Head of caudate nucleus (tissue), 42 donors: Measurements from ENCODE around the gene INSIG2.
A peak's percentile ranks its signal among the peaks of the same experiment; 100 is the strongest.

Experiments
- DNase-seq, 42 donors: peaks; one replicate each; pipeline versions ENCODE4 v3.0.0 to v3.0.0-alpha.2; 2020 to 2021; ENCODE audit warnings: mixed read lengths in 7 of 42
- intact Hi-C: fragments of 100-400 bp; cut with DNase I; formaldehyde crosslinking; loops from one replicate; pipeline ENCODE4 v1.15.0; 2022

INSIG2 gene

GRCh38 chr2:118120401-118120780 is 32.1 kb downstream of the INSIG2 start:
- DNase-seq, result no peak
- intact Hi-C loops, result no loop called here

GRCh38 chr2:118121101-118121500 is 32.8 kb downstream of the INSIG2 start:
- intact Hi-C loops, result no loop called here
- DNase-seq, result no peak

- intact Hi-C loops, result no loop called here
- no peak for DNase-seq
Observed at GRCh38 chr2:118121986-118122524, 33.8 kb downstream of the INSIG2 start.

- no peak for DNase-seq
- intact Hi-C loops, result no loop called here
Observed at GRCh38 chr2:118122594-118123281, 34.5 kb downstream of the INSIG2 start.

GRCh38 chr2:118123561-118124232 is 35.4 kb downstream of the INSIG2 start:
- no peak for DNase-seq
- intact Hi-C loops, result no loop called here

GRCh38 chr2:118124288-118124891 is 36.1 kb downstream of the INSIG2 start:
- DNase-seq, result peak in 15 of 42 donors; percentile 5 to 44 (median 15)
- intact Hi-C loops, result no loop called here

GRCh38 chr2:118127250-118127649 is 39.0 kb downstream of the INSIG2 start:
- intact Hi-C loops, result no loop called here

GRCh38 chr2:118128826-118129225 is 40.6 kb downstream of the INSIG2 start:
- no peak for DNase-seq
- intact Hi-C loops, result no loop called here

More at GRCh38 chr2:118127250-118127649, 39.0 kb downstream of the INSIG2 start:
- DNase-seq, result no peak

- intact Hi-C loops, result no loop called here
- DNase-seq, result no peak
Observed at GRCh38 chr2:118130385-118130784, 42.1 kb downstream of the INSIG2 start.

GRCh38 chr2:118131771-118132170 is 43.5 kb downstream of the INSIG2 start:
- no peak for DNase-seq
- intact Hi-C loops, result no loop called here

GRCh38 chr2:118133916-118134315 is 45.6 kb downstream of the INSIG2 start:
- intact Hi-C loops, result no loop called here
- DNase-seq, result no peak

- no peak for DNase-seq
- intact Hi-C loops, result no loop called here
Observed at GRCh38 chr2:118134650-118135049, 46.4 kb downstream of the INSIG2 start.

- intact Hi-C loops, result no loop called here
- no peak for DNase-seq
Observed at GRCh38 chr2:118145207-118145606, 56.9 kb downstream of the INSIG2 start.

- intact Hi-C loops, result no loop called here
- no peak for DNase-seq
Observed at GRCh38 chr2:118145806-118146205, 57.5 kb downstream of the INSIG2 start.

- intact Hi-C loops, result no loop called here
- no peak for DNase-seq
Observed at GRCh38 chr2:118146315-118147283, 58.3 kb downstream of the INSIG2 start.

GRCh38 chr2:118148133-118148532 is 59.9 kb downstream of the INSIG2 start:
- intact Hi-C loops, result no loop called here
- no peak for DNase-seq

GRCh38 chr2:118148809-118149208 is 60.5 kb downstream of the INSIG2 start:
- DNase-seq, result no peak
- intact Hi-C loops, result no loop called here

GRCh38 chr2:118150294-118150693 is 62.0 kb downstream of the INSIG2 start:
- intact Hi-C loops, result no loop called here
- no peak for DNase-seq

- intact Hi-C loops, result no loop called here
- no peak for DNase-seq
Observed at GRCh38 chr2:118151831-118152230, 63.6 kb downstream of the INSIG2 start.
